Stimulated activated naive CD8-positive, alpha-beta T cell treated with anti-CD3 and anti-CD28 coated beads, Interleukin-15, Interleukin-2, amounts not matched to agents 100 ng/mL and 50 ng/mL, for 24 hours (primary cell): ENCODE measurements around the gene TRAPPC5.

Source experiments
- H3K27ac Mint-ChIP-seq: one replicate; pipeline ENCODE4 v1.8.0; 2021; ENCODE audit warnings: mild to moderate bottlenecking, mixed read lengths
- H3K27me3 Mint-ChIP-seq: one replicate; pipeline ENCODE4 v1.8.0; 2021; ENCODE audit warnings: mixed read lengths
- H3K36me3 Mint-ChIP-seq: one replicate; pipeline ENCODE4 v1.8.0; 2021; ENCODE audit warnings: low read depth, mixed read lengths
- H3K4me1 Mint-ChIP-seq: one replicate; pipeline ENCODE4 v1.8.0; 2021; ENCODE audit warnings: low read depth, mixed read lengths
- H3K4me3 Mint-ChIP-seq: one replicate; pipeline ENCODE4 v1.8.0; 2021; ENCODE audit warnings: mild to moderate bottlenecking, mixed read lengths
- H3K9me3 Mint-ChIP-seq: one replicate; pipeline ENCODE4 v1.8.0; 2021; ENCODE audit warnings: mixed read lengths

The TRAPPC5 gene

DNA sequence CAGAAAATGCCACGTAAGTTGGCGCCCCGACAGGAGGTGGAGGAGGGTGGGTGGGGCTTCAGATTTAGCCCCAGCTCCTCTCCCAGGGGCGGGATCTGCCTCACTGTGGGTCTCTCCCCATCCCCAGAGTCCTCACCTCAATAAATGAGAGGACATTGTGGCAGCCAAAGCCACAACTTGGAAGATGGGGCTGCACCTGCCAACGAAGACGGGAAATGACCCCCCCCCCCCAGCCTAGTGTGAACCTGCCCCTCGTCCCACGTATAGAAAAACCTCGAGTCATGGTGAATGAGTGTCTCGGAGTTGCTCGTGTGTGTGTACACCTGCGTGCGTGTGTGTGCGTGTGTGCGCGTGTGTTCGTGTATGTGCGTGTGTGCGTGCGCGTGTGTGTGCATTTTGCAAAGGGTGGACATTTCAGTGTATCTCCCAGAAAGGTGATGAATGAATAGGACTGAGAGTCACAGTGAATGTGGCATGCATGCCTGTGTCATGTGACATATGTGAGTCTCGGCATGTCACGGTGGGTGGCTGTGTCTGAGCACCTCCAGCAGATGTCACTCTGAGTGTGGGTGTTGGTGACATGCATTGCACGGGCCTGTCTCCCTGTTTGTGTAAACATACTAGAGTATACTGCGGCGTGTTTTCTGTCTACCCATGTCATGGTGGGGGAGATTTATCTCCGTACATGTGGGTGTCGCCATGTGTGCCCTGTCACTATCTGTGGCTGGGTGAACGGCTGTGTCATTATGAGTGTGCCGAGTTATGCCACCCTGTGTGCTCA is 1.5 kb upstream of the TRAPPC5 start:
- Mint-ChIP-seq H3K4me3 (peak overlapping the region; percentile 55), H3K36me3 (peaks cover 7% of the 10 kb centered on the region), H3K9me3 (no peaks in the 10 kb centered on the region), H3K27ac (peak overlapping the region; percentile 74), H3K27me3 (peaks cover 30% of the 10 kb centered on the region), H3K4me1 (peaks cover 66% of the 10 kb centered on the region)

DNA sequence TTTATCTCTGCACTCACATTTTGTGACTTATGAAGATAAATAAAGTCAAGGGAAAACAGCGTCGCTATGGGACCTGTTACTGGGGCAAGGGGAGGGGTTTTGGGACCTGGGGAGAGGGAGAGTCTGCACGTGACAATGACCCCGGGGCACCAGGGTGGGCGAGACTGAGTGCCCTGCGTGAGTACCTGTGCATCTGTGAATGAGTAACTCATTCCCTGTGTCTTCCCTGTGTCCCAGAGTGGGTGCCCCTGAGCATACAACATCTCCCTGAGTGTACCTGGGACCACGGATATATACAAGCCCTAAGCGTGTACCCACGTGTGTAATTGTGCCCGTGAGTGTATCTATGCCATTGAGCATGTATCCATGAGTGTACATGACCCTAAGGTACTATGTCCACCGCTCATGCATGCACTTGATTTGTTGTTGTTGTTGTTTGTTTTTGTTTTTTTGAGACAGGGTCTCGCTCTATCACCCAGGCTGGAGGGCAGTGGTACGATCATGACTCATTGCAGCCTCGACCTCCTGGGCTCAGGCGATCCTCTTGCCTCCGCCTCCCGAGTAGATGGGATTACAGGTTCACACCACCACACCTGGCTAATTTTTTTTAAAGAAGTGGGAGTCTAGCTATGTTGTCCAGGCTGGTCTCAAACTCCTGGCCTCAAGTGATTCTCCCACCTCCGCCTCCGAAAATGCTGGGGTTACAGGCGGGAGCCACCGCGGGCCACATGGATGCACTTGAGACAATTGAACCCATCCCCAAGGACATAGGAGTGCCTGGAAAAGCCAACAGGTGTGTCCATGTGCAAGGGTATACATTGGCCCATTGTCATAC is 645 bp upstream of the TRAPPC5 start:
- Mint-ChIP-seq H3K4me1 (peaks cover 60% of the 10 kb centered on the region), H3K4me3 (peak overlapping the region; percentile 55), H3K27me3 (peaks cover 24% of the 10 kb centered on the region), H3K36me3 (peaks cover 7% of the 10 kb centered on the region), H3K27ac (peak overlapping the region; percentile 74), H3K9me3 (no peaks in the 10 kb centered on the region)

DNA sequence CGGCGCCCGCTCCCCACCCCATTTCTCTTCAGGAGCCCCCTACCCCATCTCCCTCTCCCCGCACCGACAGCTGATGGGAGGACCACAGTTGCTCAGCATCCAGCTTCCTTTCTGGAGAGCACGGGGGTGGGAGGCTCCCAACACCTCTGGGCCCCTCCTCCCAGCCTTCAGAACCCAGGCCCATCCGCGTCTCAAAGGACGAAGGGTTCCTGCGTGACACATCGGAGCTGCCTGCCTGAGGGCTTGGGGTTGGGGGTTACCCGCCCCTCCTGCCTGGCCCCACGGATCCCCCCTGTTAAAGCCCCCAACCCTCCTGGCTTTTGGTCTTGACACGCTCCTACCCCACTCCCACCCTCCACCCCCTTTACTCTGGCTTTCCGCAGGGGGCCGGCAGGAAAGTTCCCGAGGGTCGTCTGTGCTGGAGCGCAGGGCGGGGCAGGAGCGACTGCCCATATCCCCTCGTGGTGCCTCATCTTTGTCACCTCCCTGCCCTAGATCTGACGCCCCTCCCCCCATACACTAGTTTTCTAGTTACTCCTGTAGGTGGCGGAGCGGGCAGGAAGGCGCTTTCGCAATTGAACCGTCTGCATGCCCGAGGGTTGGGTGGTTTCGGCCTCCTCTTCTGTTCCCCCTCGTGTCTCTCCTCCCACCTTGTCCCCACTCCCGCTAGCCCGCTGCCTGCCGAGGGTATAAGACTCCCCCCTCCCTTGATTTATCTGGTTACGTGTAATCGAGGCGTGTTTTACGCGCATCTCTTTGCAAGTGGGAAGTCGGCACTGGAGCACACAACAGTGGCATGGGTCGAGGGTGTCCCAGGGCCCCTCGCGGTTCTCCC is 924 bp downstream of the TRAPPC5 start:
- H3K27me3 Mint-ChIP-seq = peaks cover 15% of the 10 kb centered on the region
- peaks cover 12% of the 10 kb centered on the region for H3K36me3 Mint-ChIP-seq
- peak overlapping the region; percentile 90 for H3K27ac Mint-ChIP-seq
- H3K4me3 Mint-ChIP-seq = peak overlapping the region; percentile 87
- H3K4me1 Mint-ChIP-seq = peaks cover 58% of the 10 kb centered on the region
- H3K9me3 Mint-ChIP-seq = no peaks in the 10 kb centered on the region

DNA sequence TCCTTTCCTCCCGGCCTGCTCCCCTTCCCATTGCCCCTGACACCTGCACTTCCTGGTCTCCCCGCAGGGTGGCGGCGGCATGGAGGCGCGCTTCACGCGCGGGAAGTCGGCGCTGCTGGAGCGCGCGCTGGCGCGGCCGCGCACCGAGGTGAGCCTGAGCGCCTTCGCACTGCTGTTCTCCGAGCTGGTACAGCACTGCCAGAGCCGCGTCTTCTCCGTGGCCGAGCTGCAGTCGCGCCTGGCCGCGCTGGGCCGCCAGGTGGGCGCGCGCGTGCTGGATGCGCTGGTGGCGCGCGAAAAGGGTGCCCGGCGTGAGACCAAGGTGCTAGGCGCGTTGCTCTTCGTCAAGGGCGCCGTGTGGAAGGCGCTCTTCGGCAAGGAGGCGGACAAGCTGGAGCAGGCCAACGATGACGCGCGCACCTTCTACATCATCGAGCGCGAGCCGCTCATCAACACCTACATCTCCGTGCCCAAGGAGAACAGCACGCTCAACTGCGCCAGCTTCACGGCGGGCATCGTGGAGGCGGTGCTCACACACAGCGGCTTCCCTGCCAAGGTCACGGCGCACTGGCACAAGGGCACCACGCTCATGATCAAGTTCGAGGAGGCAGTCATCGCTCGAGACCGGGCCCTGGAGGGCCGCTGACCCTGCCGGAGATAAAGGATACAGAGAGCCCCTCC is 1.7 kb downstream of the TRAPPC5 start:
- H3K27ac Mint-ChIP-seq = peak overlapping the region; percentile 90
- peak overlapping the region; percentile 87 for H3K4me3 Mint-ChIP-seq
- H3K27me3 Mint-ChIP-seq = peaks cover 9% of the 10 kb centered on the region
- H3K9me3 Mint-ChIP-seq = no peaks in the 10 kb centered on the region
- H3K36me3 Mint-ChIP-seq = peaks cover 12% of the 10 kb centered on the region
- H3K4me1 Mint-ChIP-seq = peaks cover 50% of the 10 kb centered on the region

DNA sequence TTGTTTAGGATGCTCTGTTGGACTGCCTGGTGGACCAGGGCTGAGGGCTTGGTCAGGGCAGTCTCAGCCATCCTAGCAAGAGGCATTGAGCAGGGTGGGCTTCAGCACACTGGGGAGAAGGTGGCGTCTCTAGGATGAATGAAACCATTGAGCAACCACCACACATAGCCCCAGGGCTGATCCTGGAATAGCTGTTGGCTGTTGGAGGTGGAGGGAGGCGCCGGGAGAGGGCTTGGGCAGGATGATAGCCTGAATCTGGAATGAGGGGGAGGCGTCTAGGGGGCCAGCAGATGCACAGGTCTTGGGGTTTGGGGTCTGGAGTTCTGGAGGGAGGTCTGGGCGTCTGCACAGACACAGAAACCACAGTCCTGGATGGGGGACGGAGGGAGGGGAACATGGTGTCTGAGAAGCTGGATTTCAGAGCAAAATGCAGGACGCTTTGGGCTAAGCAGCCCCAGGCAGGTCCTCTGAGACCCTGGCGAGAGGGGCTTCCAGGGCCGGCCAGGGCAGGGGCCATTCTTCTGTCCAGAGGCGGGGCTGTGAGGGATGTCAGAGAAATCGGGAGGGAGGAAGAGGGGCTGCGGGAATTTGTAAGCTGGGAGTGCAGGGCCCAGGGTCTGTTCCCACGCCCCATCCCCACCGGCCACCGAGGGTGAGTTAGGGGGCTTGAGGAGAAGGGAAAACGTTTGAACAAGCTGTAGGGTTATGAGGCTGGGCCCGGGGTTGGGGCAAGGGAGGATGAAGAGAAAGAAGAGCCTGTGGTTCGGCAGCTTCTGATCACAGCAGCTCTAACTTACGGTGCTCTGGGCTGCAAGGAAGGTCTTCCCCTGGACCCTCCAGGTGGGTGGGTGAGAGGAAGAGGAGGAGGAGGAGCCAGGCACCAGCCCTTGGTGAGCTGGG is 5.2 kb downstream of the TRAPPC5 start:
- no peaks in the 10 kb centered on the region for H3K9me3 Mint-ChIP-seq
- peaks cover 12% of the 10 kb centered on the region for H3K36me3 Mint-ChIP-seq
- peaks cover 21% of the 10 kb centered on the region for H3K4me1 Mint-ChIP-seq
- no peaks in the 10 kb centered on the region for H3K27me3 Mint-ChIP-seq
- peak overlapping the region; percentile 23 for H3K27ac Mint-ChIP-seq
- H3K4me3 Mint-ChIP-seq = no peak overlapping the region

DNA sequence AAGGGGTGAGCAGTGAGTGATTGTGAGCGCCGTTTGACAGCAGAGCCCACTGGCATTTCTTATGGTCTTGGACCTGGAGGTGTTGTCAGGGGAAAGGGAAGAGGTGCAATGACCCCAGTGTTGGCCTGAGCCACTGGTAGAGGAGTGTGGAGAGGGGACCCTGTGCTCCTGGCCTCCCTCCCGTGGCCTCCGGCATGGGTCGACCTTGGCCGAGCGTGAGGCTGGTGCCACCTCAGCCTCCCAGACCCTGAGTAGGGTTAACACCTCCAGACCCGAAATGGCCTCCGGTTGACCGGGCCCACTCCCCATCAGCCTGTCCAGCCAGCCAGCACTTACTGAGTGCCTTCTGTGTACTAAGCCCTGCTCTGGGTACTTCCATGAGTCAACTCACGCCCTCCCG is 6.5 kb downstream of the TRAPPC5 start:
- H3K27ac Mint-ChIP-seq = no peak overlapping the region
- peaks cover 12% of the 10 kb centered on the region for H3K36me3 Mint-ChIP-seq
- H3K4me3 Mint-ChIP-seq = no peak overlapping the region
- H3K9me3 Mint-ChIP-seq = no peaks in the 10 kb centered on the region
- peaks cover 16% of the 10 kb centered on the region for H3K4me1 Mint-ChIP-seq
- no peaks in the 10 kb centered on the region for H3K27me3 Mint-ChIP-seq

DNA sequence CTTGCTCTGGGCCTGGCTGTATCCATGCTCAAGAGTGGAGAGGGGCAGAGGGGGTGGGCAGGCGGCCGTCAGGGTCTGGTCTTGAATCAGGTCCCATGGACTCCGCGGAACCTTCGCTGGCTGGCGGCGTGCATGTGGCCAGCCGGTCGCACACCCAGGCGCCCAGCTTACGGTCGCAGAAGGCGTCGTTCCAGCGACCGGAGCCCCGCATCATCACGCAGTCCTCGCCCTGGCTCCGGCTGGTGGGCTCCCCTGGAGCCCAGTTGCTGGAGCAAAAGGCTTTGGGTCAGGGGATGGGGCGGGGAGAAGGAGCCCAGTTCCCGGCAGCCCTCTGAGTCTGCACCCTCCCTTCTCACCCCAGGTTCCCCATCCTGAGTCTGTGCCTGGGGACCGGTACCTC is 8.5 kb downstream of the TRAPPC5 start:
- Mint-ChIP-seq H3K4me3 (no peak overlapping the region), H3K27me3 (no peaks in the 10 kb centered on the region), H3K36me3 (peaks cover 5% of the 10 kb centered on the region), H3K4me1 (peaks cover 6% of the 10 kb centered on the region), H3K9me3 (no peaks in the 10 kb centered on the region), H3K27ac (no peak overlapping the region)

DNA sequence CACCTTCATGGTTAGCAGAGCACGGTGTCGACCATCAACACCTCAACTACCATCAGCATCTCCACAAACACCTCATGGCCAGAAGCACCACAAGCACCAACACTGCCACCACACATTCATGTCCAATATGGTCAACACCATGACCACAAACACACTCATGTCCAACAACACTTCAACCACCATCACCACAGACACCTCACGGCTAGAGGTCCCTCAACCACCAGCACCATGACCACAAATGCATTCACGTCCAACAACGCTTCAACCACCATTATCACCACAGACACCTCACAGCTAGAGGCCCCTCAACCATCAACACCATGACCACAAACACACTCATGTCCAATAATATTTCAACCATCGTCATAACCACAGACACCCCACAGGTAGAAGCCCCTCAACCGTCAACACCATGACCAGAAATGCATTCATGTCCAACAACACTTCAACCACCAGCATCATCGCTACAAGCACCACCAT is 10.2 kb downstream of the TRAPPC5 start:
- no peak overlapping the region for H3K27ac Mint-ChIP-seq
- no peaks in the 10 kb centered on the region for H3K36me3 Mint-ChIP-seq
- H3K4me3 Mint-ChIP-seq = no peak overlapping the region
- H3K27me3 Mint-ChIP-seq = no peaks in the 10 kb centered on the region
- H3K4me1 Mint-ChIP-seq = peaks cover 3% of the 10 kb centered on the region
- no peaks in the 10 kb centered on the region for H3K9me3 Mint-ChIP-seq

DNA sequence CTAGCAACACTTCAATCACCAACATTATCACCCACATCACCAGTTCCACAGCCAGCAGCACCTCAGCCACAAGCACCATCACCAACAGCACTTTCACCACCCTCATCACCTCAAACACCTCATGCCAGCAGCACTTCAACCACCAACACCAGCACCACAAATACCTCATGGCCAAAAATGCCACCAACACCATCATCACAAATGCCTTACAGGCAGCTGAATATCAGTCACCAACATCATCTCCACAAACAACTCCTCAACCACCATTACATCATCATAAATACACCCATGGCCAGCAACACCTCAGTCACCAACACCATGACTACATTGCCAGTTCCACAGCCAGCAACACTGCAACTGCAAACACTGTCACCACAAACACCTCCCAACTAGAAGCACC is 10.9 kb downstream of the TRAPPC5 start:
- Mint-ChIP-seq H3K4me1 (peaks cover 4% of the 10 kb centered on the region), H3K27me3 (peaks cover under 1% of the 10 kb centered on the region), H3K27ac (no peak overlapping the region), H3K36me3 (no peaks in the 10 kb centered on the region), H3K9me3 (no peaks in the 10 kb centered on the region), H3K4me3 (no peak overlapping the region)

DNA sequence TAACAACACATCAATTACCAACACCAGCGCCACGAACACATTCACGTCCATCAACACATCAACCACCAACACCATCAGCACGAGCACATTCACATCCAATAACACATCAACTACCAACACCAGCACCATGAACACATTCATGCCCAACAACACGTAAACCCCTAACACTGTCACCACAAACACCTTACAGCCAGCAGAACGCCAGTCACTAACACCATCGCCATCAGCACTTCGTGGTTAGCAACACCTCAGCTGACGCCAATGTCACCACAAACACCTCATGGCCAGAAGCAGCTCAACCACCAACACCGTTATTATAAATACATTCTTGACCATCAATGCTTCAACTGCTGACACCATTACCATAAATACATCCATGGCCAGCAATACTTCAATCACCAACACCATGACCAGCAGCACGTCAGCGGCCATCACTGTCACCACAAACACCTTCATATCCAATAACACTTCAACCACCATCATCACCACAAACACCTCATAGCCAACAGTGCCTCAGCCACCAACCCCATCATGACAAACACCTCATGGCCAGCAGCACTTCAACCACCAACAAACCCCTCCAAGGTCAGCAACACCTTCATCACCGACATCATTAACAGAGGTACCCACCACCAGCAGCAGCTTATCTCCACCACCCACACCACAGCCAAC is 11.9 kb downstream of the TRAPPC5 start:
- Mint-ChIP-seq H3K4me3 (no peak overlapping the region), H3K27me3 (peaks cover 3% of the 10 kb centered on the region), H3K36me3 (no peaks in the 10 kb centered on the region), H3K9me3 (no peaks in the 10 kb centered on the region), H3K27ac (no peak overlapping the region), H3K4me1 (peaks cover 6% of the 10 kb centered on the region)

DNA sequence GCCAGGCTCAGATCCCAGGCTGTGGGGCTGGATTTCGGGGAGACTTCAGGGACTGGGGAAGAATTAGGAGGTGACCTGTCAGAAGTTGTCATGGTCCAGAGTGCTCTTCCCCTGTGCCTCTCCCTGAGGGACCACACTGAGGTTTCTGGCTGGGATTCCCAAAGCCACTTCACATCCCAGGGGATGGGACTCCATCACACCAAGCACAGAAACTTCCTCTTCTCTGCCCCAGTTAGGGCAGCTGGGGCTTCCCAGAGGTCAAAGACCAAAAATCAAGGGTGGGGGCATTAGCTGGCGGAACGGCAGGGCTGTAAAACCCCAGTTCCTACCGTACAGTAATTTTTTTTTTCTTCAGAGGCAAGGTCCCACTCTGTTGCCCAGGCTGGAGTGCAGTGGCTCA is 13.9 kb downstream of the TRAPPC5 start:
- H3K4me3 Mint-ChIP-seq = no peak overlapping the region
- H3K27me3 Mint-ChIP-seq = peaks cover 3% of the 10 kb centered on the region
- H3K36me3 Mint-ChIP-seq = no peaks in the 10 kb centered on the region
- H3K9me3 Mint-ChIP-seq = no peaks in the 10 kb centered on the region
- H3K4me1 Mint-ChIP-seq = peaks cover 19% of the 10 kb centered on the region
- no peak overlapping the region for H3K27ac Mint-ChIP-seq

DNA sequence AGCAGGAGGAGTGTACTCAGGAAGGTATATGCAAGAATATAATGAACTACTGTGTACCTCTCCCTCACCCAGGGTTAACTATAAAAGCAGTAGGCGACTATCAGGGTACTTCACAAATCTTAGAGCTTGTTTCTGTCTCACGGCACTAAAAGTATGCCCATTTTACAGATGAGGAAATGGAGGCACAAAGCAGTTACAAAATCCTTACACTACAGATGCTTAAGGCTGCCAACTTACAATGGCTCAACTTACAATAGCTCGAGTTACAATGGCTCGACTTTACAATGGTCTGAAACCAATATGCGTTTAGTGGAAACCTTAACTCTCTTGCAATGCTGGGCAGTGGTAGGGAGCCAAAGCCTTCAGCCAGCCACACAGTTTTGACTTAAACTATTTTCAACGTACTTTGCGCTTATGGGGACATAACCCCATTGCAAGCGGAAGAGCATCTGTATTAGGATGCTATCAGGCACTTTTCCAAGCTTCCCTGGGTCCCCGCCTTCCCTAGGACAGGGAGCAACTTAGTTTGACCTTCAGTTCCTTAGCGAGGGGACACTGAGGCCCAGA is 17.2 kb downstream of the TRAPPC5 start:
- Mint-ChIP-seq H3K27me3 (peaks cover 3% of the 10 kb centered on the region), H3K4me3 (peak overlapping the region; percentile 77), H3K4me1 (peaks cover 32% of the 10 kb centered on the region), H3K9me3 (no peaks in the 10 kb centered on the region), H3K36me3 (no peaks in the 10 kb centered on the region), H3K27ac (no peak overlapping the region)

DNA sequence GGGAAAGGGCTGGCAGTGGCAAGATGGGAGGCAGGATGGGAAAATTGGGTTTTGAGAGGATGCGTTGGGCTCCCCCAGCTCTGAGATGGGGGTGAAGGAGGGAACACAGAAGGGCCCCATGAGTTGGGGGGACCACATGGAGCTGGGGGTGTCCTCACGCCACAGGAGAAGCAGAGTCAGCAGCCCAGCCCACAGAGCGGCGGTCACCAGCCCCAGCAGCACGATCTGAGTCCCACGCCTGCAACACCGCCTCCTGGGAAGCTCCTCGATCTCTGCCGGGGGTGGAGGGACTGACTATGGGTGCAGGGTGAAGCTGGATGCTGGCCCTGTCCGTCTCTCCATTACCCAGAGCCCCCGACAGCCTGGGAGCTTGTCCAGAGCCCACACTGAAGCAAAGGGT is 17.9 kb downstream of the TRAPPC5 start:
- Mint-ChIP-seq H3K4me1 (peaks cover 39% of the 10 kb centered on the region), H3K36me3 (no peaks in the 10 kb centered on the region), H3K27me3 (peaks cover 3% of the 10 kb centered on the region), H3K4me3 (peak overlapping the region; percentile 77), H3K27ac (peak overlapping the region; percentile 89), H3K9me3 (no peaks in the 10 kb centered on the region)
